ENCODE measurements around the gene SNX32.
A peak's percentile ranks its signal among the peaks of the same experiment; 100 is the strongest.

Gene SNX32

GRCh38 chr11:65865550-65866172, 31.9 kb downstream of the SNX32 start:
- DNase-seq (ENCODE audit: low read depth in 1 of 2, low spot score in 1 of 2): no peak

- no peak for DNase-seq (ENCODE audit: low read depth in 1 of 2, low spot score in 1 of 2)
Measured at GRCh38 chr11:65866509-65867283, 32.9 kb downstream of the SNX32 start.

GRCh38 chr11:65867284-65868071, 33.7 kb downstream of the SNX32 start:
- DNase-seq (ENCODE audit: low read depth in 1 of 2, low spot score in 1 of 2): no peak

- DNase-seq (ENCODE audit: low read depth in 1 of 2, low spot score in 1 of 2): no peak
Measured at GRCh38 chr11:65868076-65868667, 34.4 kb downstream of the SNX32 start.

- no peak for DNase-seq (ENCODE audit: low read depth in 1 of 2, low spot score in 1 of 2)
Measured at GRCh38 chr11:65868907-65869306, 35.1 kb downstream of the SNX32 start.

- no peak for DNase-seq (ENCODE audit: low read depth in 1 of 2, low spot score in 1 of 2)
Measured at GRCh38 chr11:65869643-65870306, 36.0 kb downstream of the SNX32 start.

- DNase-seq (ENCODE audit: low read depth in 1 of 2, low spot score in 1 of 2): no peak
Measured at GRCh38 chr11:65870307-65870658, 36.5 kb downstream of the SNX32 start.

GRCh38 chr11:65870706-65871681, 37.2 kb downstream of the SNX32 start:
- no peak for DNase-seq (ENCODE audit: low read depth in 1 of 2, low spot score in 1 of 2)

GRCh38 chr11:65871811-65872548, 38.2 kb downstream of the SNX32 start:
- no peak for DNase-seq (ENCODE audit: low read depth in 1 of 2, low spot score in 1 of 2)

GRCh38 chr11:65872586-65873317, 39.0 kb downstream of the SNX32 start, which contains the start of gene EFEMP2:
Gene EFEMP2, minus strand, starts transcription at chr11:65872800. Its CDS starts 446 bp downstream, at chr11:65872354.
- DNase-seq (ENCODE audit: low read depth in 1 of 2, low spot score in 1 of 2): no peak

GRCh38 chr11:65873318-65874156, 39.8 kb downstream of the SNX32 start:
- peak; percentile 96 to 97 for DNase-seq (ENCODE audit: low read depth in 1 of 2, low spot score in 1 of 2)

- no peak for DNase-seq (ENCODE audit: low read depth in 1 of 2, low spot score in 1 of 2)
Measured at GRCh38 chr11:65879617-65880016, 45.9 kb downstream of the SNX32 start, which contains the start of gene CTSW. Gene CTSW, plus strand, starts transcription at chr11:65879837. Its CDS starts 18 bp downstream, at chr11:65879855.

GRCh38 chr11:65880027-65880426, 46.3 kb downstream of the SNX32 start:
- DNase-seq (ENCODE audit: low read depth in 1 of 2, low spot score in 1 of 2): no peak

GRCh38 chr11:65880844-65881421, 47.2 kb downstream of the SNX32 start:
- no peak for DNase-seq (ENCODE audit: low read depth in 1 of 2, low spot score in 1 of 2)

- no peak for DNase-seq (ENCODE audit: low read depth in 1 of 2, low spot score in 1 of 2)
Measured at GRCh38 chr11:65882120-65883057, 48.6 kb downstream of the SNX32 start.

All from stimulated activated CD4-positive, alpha-beta T cell treated with anti-CD3 and anti-CD28 coated beads, Interleukin-15, amount 100 ng/mL, for 1 hour (primary cell).